Neural cell (in vitro differentiated cells): ENCODE data around the gene FAM43A.

Experiments
- CTCF ChIP-seq: fragments of 450-650 bp; IDR thresholded peaks from 2 replicates; pipeline ENCODE4 v1.5.1; 2014; ENCODE audit warnings: antibody characterized with exemption, mild to moderate bottlenecking, moderate library complexity; ENCODE audit not compliant: poor library complexity, severe bottlenecking
- EP300 ChIP-seq: fragments of 450-650 bp; conservative IDR thresholded peaks from 2 replicates; pipeline ENCODE4 v1.6.1; 2014; ENCODE audit warnings: antibody characterized with exemption, mild to moderate bottlenecking, moderate library complexity; ENCODE audit not compliant: poor library complexity, severe bottlenecking
- EZH2 ChIP-seq: fragments of 200-600, 300-800 bp; shearing (Covaris generic), sonication (generic); IDR thresholded peaks from 2 replicates; pipeline ENCODE4 v1.6.1; 2014; ENCODE audit warnings: antibody characterized with exemption, low read length, borderline replicate concordance, mild to moderate bottlenecking; ENCODE audit not compliant: insufficient read depth, poor library complexity, severe bottlenecking
- MXI1 ChIP-seq: fragments of 450-650 bp; conservative IDR thresholded peaks from 2 replicates; pipeline ENCODE4 v1.6.1; 2014; ENCODE audit warnings: antibody characterized with exemption, mild to moderate bottlenecking; ENCODE audit not compliant: poor library complexity, severe bottlenecking
- POLR2AphosphoS5 ChIP-seq: IDR thresholded peaks from 2 replicates; pipeline ENCODE4 v1.6.1; 2012
- RAD21 ChIP-seq: fragments of 450-650 bp; conservative IDR thresholded peaks from 2 replicates; pipeline ENCODE4 v1.6.1; 2014; ENCODE audit warnings: antibody characterized with exemption, mild to moderate bottlenecking, moderate library complexity
- REST ChIP-seq: IDR thresholded peaks from 2 replicates; pipeline ENCODE4 v1.6.1; 2012; ENCODE audit warnings: borderline replicate concordance
- SMC3 ChIP-seq: fragments of 450-650 bp; conservative IDR thresholded peaks from 2 replicates; pipeline ENCODE4 v1.6.1; 2014; ENCODE audit warnings: antibody characterized with exemption, mild to moderate bottlenecking, moderate library complexity; ENCODE audit not compliant: poor library complexity
- TAF1 ChIP-seq: IDR thresholded peaks from 2 replicates; pipeline ENCODE4 v1.6.1; 2012; ENCODE audit warnings: low read depth

GRCh38 chr3:194689493-194689944 lies 3.8 kb downstream of the FAM43A start:
- TF ChIP-seq REST (no peak), CTCF (no peak), RAD21 (no peak), SMC3 (no peak), EZH2 (no peak), TAF1 (no peak), EP300 (no peak), POLR2AphosphoS5 (no peak), MXI1 (no peak)
